Fibroblast of lung (primary cell): ENCODE measurements around the gene CES3. TPM values are rescaled to one million over a fixed set of nuclear protein-coding genes. Genes with fewer than 3 reads are reported as not detected.

ENCODE experiments used
- DNase-seq, 2 donors: peaks; one replicate each; pipeline versions ENCODE4 v3.0.0 to v3.0.0-alpha.2; 2010; ENCODE audit warnings: low read depth in 2 of 2
- H2AFZ ChIP-seq: 2 replicates; pipeline ENCODE4 v1.5.1; 2012; ENCODE audit warnings: low read length, control low read depth, inconsistent platforms
- H3K27ac ChIP-seq: 2 replicates; pipeline ENCODE4 v1.5.1; 2011; ENCODE audit warnings: low read length, control low read depth; ENCODE audit not compliant: insufficient read depth
- H3K27me3 ChIP-seq: 2 replicates; pipeline ENCODE4 v1.5.1; 2011; ENCODE audit warnings: mild to moderate bottlenecking, low read length; ENCODE audit not compliant: control insufficient read depth, insufficient read depth
- H3K36me3 ChIP-seq: 2 replicates; pipeline ENCODE4 v1.5.1; 2011; ENCODE audit warnings: low read length; ENCODE audit not compliant: control insufficient read depth, insufficient read depth
- H3K4me1 ChIP-seq: 2 replicates; pipeline ENCODE4 v1.5.1; 2011; ENCODE audit warnings: low read length; ENCODE audit not compliant: control insufficient read depth, insufficient read depth; ENCODE audit errors: extremely low read depth
- H3K4me2 ChIP-seq: 2 replicates; pipeline ENCODE4 v1.5.1; 2011; ENCODE audit warnings: low read length, control low read depth; ENCODE audit not compliant: insufficient read depth; ENCODE audit errors: extremely low read depth
- H3K4me3 ChIP-seq, 4 experiments: fragments of 200-600 bp in 1 of 4; sonication (generic) in 1 of 4; replicated peaks in 1 of 4; 2 replicates each; pipeline ENCODE4 v1.5.1; 2011 to 2016; ENCODE audit warnings: low read length in 4 of 4, low read depth in 3 of 4, mild to moderate bottlenecking in 3 of 4, control low read depth in 2 of 4, inconsistent platforms in 1 of 4, mixed read lengths in 1 of 4; ENCODE audit not compliant: insufficient read depth in 1 of 4; ENCODE audit errors: control extremely low read depth in 1 of 4
- H3K79me2 ChIP-seq: 2 replicates; pipeline ENCODE4 v1.5.1; 2012; ENCODE audit warnings: mild to moderate bottlenecking, low read length, inconsistent platforms; ENCODE audit not compliant: control insufficient read depth, insufficient read depth
- H3K9ac ChIP-seq: 2 replicates; pipeline ENCODE4 v1.5.1; 2011; ENCODE audit warnings: mild to moderate bottlenecking, low read length, control low read depth; ENCODE audit not compliant: insufficient read depth
- H3K9me3 ChIP-seq: 2 replicates; pipeline ENCODE4 v1.5.1; 2012; ENCODE audit warnings: low read depth, low read length; ENCODE audit not compliant: control insufficient read depth, insufficient read depth
- H4K20me1 ChIP-seq: 2 replicates; pipeline ENCODE4 v1.5.1; 2011; ENCODE audit warnings: low read length; ENCODE audit not compliant: control insufficient read depth, insufficient read depth; ENCODE audit errors: extremely low read depth
- EZH2 ChIP-seq: IDR thresholded peaks from 2 replicates; pipeline ENCODE4 v1.5.1; 2012; ENCODE audit warnings: low read length, control low read depth, mild to moderate bottlenecking; ENCODE audit errors: missing control alignments
- polyA plus RNA-seq, 2 donors: library from polyadenylated mRNA; depleted of rRNA in 1 of 2; stranded (reverse) in 1 of 2; unstranded in 1 of 2; fragments of >200 nt; gene quantifications; 2 replicates each; pipeline ENCODE4 v1.2.1, GENCODE V29; 2011 to 2012; ENCODE audit warnings: missing spikeins in 1 of 2
- total RNA-seq: library from RNA; depleted of rRNA; stranded (reverse); fragments of >200 nt; gene quantifications from 2 replicates; pipeline ENCODE4 v1.2.1, GENCODE V29; 2014
- TF ChIP-seq, protein P1 (sequence below), 2 donors: IDR thresholded peaks in 1 of 2; conservative IDR thresholded peaks in 1 of 2; 1 replicate in 1 of 2; 2 replicates in 1 of 2; pipeline ENCODE4 v1.5.1; 2011 to 2012; ENCODE audit warnings: low read length in 2 of 2, control low read depth in 1 of 2, inconsistent platforms in 1 of 2, low read depth in 1 of 2, mild to moderate bottlenecking in 1 of 2

Gene CES3
- total and polyA plus RNA-seq, 2 donors (not counting 1 experiment from before 2014, with no cell fraction given), result 0.01 to 1.3 TPM

DNA sequence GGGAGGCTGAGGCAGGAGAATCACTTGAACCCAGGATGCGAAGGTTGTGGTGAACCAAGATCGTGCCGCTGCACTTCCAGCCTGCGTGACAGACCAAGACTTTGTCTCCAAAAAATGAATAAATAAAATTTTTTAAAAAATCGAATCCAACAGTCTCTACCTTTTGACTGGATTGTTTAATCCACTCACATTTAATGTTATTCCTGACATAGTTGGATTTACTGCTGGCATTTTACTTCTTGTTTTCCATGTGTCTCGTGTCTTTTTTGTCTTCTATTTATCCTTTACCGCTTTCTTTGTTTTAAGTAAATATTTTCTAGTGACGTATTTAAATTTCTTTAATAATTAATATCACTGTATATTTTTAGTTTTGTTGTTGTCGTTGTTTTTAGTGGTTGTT, 22.0 kb downstream of the CES3 start:
- no peak overlapping the region for H3K27ac ChIP-seq
- H4K20me1 ChIP-seq, result no peaks in the 10 kb centered on the region
- no peak overlapping the region for H3K4me2 ChIP-seq
- H2AFZ ChIP-seq, result no peak overlapping the region
- no peaks in the 10 kb centered on the region for H3K4me1 ChIP-seq
- no peaks in the 10 kb centered on the region for H3K36me3 ChIP-seq
- H3K9me3 ChIP-seq, result no peaks in the 10 kb centered on the region
- no peak overlapping the region for H3K4me3 ChIP-seq
- no peaks in the 10 kb centered on the region for H3K27me3 ChIP-seq
- TF ChIP-seq, protein P1, sequence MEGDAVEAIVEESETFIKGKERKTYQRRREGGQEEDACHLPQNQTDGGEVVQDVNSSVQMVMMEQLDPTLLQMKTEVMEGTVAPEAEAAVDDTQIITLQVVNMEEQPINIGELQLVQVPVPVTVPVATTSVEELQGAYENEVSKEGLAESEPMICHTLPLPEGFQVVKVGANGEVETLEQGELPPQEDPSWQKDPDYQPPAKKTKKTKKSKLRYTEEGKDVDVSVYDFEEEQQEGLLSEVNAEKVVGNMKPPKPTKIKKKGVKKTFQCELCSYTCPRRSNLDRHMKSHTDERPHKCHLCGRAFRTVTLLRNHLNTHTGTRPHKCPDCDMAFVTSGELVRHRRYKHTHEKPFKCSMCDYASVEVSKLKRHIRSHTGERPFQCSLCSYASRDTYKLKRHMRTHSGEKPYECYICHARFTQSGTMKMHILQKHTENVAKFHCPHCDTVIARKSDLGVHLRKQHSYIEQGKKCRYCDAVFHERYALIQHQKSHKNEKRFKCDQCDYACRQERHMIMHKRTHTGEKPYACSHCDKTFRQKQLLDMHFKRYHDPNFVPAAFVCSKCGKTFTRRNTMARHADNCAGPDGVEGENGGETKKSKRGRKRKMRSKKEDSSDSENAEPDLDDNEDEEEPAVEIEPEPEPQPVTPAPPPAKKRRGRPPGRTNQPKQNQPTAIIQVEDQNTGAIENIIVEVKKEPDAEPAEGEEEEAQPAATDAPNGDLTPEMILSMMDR (conservative IDR thresholded peaks at IDR 0.05 in 1 of 2, IDR thresholded peaks at IDR 0.05 in 1 of 2; ENCODE audit: low read depth in 1 of 2, low read length in 2 of 2), result no peak
- TF ChIP-seq EZH2, result no peak
- no peak overlapping the region for H3K9ac ChIP-seq
- no peaks in the 10 kb centered on the region for H3K79me2 ChIP-seq
- DNase-seq, result no peak

DNA sequence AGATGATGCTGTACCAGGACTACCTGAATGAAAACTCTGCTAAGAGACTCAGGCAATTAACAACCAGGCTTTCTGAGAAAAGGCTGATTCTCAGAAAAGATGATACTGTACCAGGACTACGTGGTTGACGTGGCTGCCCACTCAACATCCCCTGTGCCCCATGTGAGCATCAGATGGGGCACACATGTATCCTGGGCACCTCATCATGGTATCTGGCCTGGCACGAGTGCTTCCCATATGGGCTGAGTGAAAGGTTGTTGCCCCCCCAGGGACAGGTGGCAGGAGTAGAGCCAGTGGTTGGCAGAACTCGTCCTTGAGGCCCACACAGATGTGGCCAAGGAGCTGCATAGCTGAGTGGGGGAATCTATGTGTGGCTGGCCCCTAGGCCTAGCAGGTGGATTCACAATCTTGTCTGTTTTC, 23.8 kb downstream of the CES3 start:
- H3K4me1 ChIP-seq, result no peaks in the 10 kb centered on the region
- no peaks in the 10 kb centered on the region for H3K27me3 ChIP-seq
- TF ChIP-seq EZH2, result no peak
- TF ChIP-seq, protein P1 (conservative IDR thresholded peaks at IDR 0.05 in 1 of 2, IDR thresholded peaks at IDR 0.05 in 1 of 2; ENCODE audit: low read depth in 1 of 2, low read length in 2 of 2), result no peak
- no peak overlapping the region for H3K4me3 ChIP-seq
- no peak overlapping the region for H3K27ac ChIP-seq
- H3K36me3 ChIP-seq, result no peaks in the 10 kb centered on the region
- H3K9ac ChIP-seq, result no peak overlapping the region
- DNase-seq, result no peak
- H3K4me2 ChIP-seq, result no peak overlapping the region
- H2AFZ ChIP-seq, result no peak overlapping the region
- H3K9me3 ChIP-seq, result no peaks in the 10 kb centered on the region
- no peaks in the 10 kb centered on the region for H4K20me1 ChIP-seq
- no peaks in the 10 kb centered on the region for H3K79me2 ChIP-seq

DNA sequence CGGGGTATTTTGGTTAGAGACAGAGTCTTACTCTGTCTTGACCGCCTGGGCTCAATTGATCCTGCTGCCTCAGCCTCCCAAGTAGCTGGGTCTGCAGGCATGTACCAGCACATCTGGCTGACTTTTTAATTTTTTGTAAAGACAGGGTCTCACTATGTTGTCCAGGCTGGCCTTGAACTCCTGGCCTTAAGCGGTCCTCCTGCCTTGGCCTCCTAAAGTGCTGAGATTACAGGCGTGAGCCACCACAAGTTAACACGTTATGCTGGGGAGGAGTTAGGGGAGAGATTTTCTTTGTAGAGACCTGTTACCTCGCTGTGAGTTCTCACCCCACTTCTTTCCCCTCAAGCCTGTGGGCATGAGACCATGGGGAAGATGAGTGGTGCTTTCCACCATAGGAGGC, 25.5 kb downstream of the CES3 start:
- Histone ChIP-seq H3K79me2 (no peaks in the 10 kb centered on the region), H4K20me1 (no peaks in the 10 kb centered on the region), H3K4me2 (no peak overlapping the region), H3K9ac (no peak overlapping the region), H3K9me3 (no peaks in the 10 kb centered on the region), H3K36me3 (no peaks in the 10 kb centered on the region), H3K4me3 (no peak overlapping the region), H2AFZ (no peak overlapping the region), H3K27me3 (no peaks in the 10 kb centered on the region), H3K4me1 (no peaks in the 10 kb centered on the region), H3K27ac (no peak overlapping the region)
- no peak for TF ChIP-seq EZH2
- TF ChIP-seq, protein P1 (conservative IDR thresholded peaks at IDR 0.05 in 1 of 2, IDR thresholded peaks at IDR 0.05 in 1 of 2; ENCODE audit: low read depth in 1 of 2, low read length in 2 of 2), result no peak
- DNase-seq, result no peak
